ENCODE data around the gene PTPRN2. TPM values are rescaled to one million over a fixed set of nuclear protein-coding genes. Genes with fewer than 3 reads are reported as not detected.

The PTPRN2 gene
- total and polyA plus RNA-seq, 2 donors (not counting 3 experiments of a cell fraction or from before 2014, with no cell fraction given), result 0.62 to 0.88 TPM

DNA sequence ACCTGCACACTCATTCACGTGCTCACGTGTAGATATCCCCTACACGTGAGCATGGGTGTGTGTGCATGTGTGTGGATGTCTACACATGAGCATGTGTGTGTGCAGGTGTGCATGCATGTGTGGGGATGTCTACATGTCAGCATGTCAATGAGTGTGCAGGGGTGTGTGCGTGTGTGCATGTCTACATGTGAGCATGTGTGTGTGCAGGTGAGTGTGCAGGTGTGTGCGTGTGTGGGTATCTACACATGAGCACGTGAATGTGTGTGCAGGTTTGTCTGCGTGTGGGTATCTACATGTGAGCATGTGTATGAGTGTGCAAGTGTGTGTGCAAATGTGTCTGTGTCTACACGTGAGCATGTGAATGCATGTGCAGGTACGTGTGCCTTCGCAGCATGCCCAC is 274.8 kb downstream of the PTPRN2 start:
- dilution Hi-C loops (cut with MboI; ENCODE audit: extremely low pct_ligation_motif_present, low sequenced_read_pairs) (no loop called here), intact Hi-C loops (cut with micrococcal nuclease) (no loop called here)
- no peak overlapping the region for H3K9ac ChIP-seq (replicated peaks; ENCODE audit: extremely low read depth, insufficient read depth, low read length)
- H3K27me3 ChIP-seq (ENCODE audit: control insufficient read depth in 2 of 2, insufficient read depth in 2 of 2, low read length in 2 of 2), result no peaks in the 10 kb centered on the region
- H3K79me2 ChIP-seq (ENCODE audit: control insufficient read depth, insufficient read depth, low read length), result no peaks in the 10 kb centered on the region
- ChIA-PET POLR2A (no interaction called here), CTCF (no interaction called here)
- no peak for DNase-seq (ENCODE audit: low read depth, low spot score)
- no peaks in the 10 kb centered on the region for H3K9me1 ChIP-seq (replicated peaks; ENCODE audit: control insufficient read depth, extremely low read depth, insufficient read depth, low read length)
- H3K27ac ChIP-seq (ENCODE audit: insufficient read depth, low read depth, low read length), result no peak overlapping the region
- FAIRE-seq, result no peak
- no peaks in the 10 kb centered on the region for H3K36me3 ChIP-seq (ENCODE audit: control insufficient read depth in 2 of 2, extremely low read depth in 1 of 2, insufficient read depth in 2 of 2, low read length in 2 of 2)
- H3K4me2 ChIP-seq (ENCODE audit: insufficient read depth, low read length), result no peak overlapping the region
- no TSS peak for BruUV-seq (replicated peaks)
- no peak overlapping the region for H2AFZ ChIP-seq (ENCODE audit: low read depth, low read length)
- no peak overlapping the region for H3K4me3 ChIP-seq (replicated peaks in 1 of 3; ENCODE audit: insufficient read depth in 1 of 3, low read depth in 1 of 3, low read length in 3 of 3)
- H3K4me1 ChIP-seq (ENCODE audit: control insufficient read depth, extremely low read depth, insufficient read depth, low read length), result no peaks in the 10 kb centered on the region
- peaks cover 5% of the 10 kb centered on the region for H3K9me3 ChIP-seq (replicated peaks; ENCODE audit: control insufficient read depth, insufficient read depth, low read length)
- TF ChIP-seq FOS (IDR thresholded peaks at IDR 0.05; ENCODE audit: borderline replicate concordance, insufficient read depth, low read length) (no peak), JUN (IDR thresholded peaks at IDR 0.05; ENCODE audit: borderline replicate concordance, insufficient read depth, insufficient read length, low read depth) (no peak), POLR2A (IDR thresholded peaks at IDR 0.05; ENCODE audit: low read depth, low read length) (no peak), GATA2 (IDR thresholded peaks at IDR 0.05; ENCODE audit: insufficient read depth, insufficient read length, low read depth, low read length) (no peak), CTCF (IDR thresholded peaks at IDR 0.05; ENCODE audit: extremely low read depth in 1 of 2, insufficient read depth in 1 of 2, low read depth in 1 of 2, low read length in 2 of 2) (no peak), MYC (IDR thresholded peaks at IDR 0.05; ENCODE audit: low read depth, low read length) (no peak), EZH2 (IDR thresholded peaks at IDR 0.05; ENCODE audit: borderline replicate concordance, low read depth, low read length, severe bottlenecking) (no peak), POLR2AphosphoS5 (IDR thresholded peaks at IDR 0.05; ENCODE audit: insufficient read depth, low read depth, low read length) (no peak), MAX (IDR thresholded peaks at IDR 0.05; ENCODE audit: insufficient read depth, insufficient read length) (no peak)
- no peaks in the 10 kb centered on the region for H4K20me1 ChIP-seq (replicated peaks; ENCODE audit: control insufficient read depth, extremely low read depth, insufficient read depth, low read length)

Measured in endothelial cell of umbilical vein (primary cell).